Measurements from ENCODE around the gene KLF11. TPM values are rescaled to one million over a fixed set of nuclear protein-coding genes. Genes with fewer than 3 reads are reported as not detected.
"Not testable (repeated sequence)": the region's sequence is repeated elsewhere in the genome, so short reads cannot be mapped to it uniquely, and the experiment has no call there.

KLF11 gene
- total RNA-seq, 3 donors from 2014 or later (not counting 1 experiment from before 2014, with no cell fraction given) = 47.3 to 85.8 (median 49.3) TPM

- no peak overlapping the region for H3K4me3 Mint-ChIP-seq
- TF ChIP-seq CTCF (IDR thresholded peaks at IDR 0.05) = no peak
- peaks cover 7% of the 10 kb centered on the region for H3K27me3 ChIP-seq (ENCODE audit: control insufficient read depth, insufficient read depth, low read length)
- intact Hi-C loops (cut with micrococcal nuclease) = no loop called here
- H3K36me3 ChIP-seq (ENCODE audit: control insufficient read depth, insufficient read depth, low read length) = no peaks in the 10 kb centered on the region
- H3K27ac ChIP-seq (ENCODE audit: low read length) = no peak overlapping the region
- H3K27me3 Mint-ChIP-seq (ENCODE audit: low read depth in 2 of 2) = peaks cover 0 to 5% of the 10 kb centered on the region in 2 donors
- 96% methylated on average over 36 of the region's 36 CpGs for WGBS (ENCODE audit: insufficient coverage)
- no peak for DNase-seq
- no peak for ATAC-seq
- no peak overlapping the region for H3K4me3 ChIP-seq (ENCODE audit: low read length)
- no peaks in the 10 kb centered on the region for H3K36me3 Mint-ChIP-seq
- no peak overlapping the region for H3K27ac Mint-ChIP-seq
- peaks cover 5% of the 10 kb centered on the region for H3K4me1 ChIP-seq (ENCODE audit: control insufficient read depth, insufficient read depth, low read length)
- no peaks in the 10 kb centered on the region for H3K9me3 ChIP-seq (ENCODE audit: control insufficient read depth, insufficient read depth, low read length)
- peaks cover 0 to 12% of the 10 kb centered on the region in 2 donors for H3K4me1 Mint-ChIP-seq
- H3K9me3 Mint-ChIP-seq = no peaks in the 10 kb centered on the region
Observed at GRCh38 chr2:10009811-10010781, 33.3 kb upstream of the KLF11 start.

- H3K9me3 ChIP-seq (ENCODE audit: control insufficient read depth, insufficient read depth, low read length); H3K27ac ChIP-seq (ENCODE audit: low read length); H3K27me3 ChIP-seq (ENCODE audit: control insufficient read depth, insufficient read depth, low read length); H3K27me3 Mint-ChIP-seq (ENCODE audit: low read depth in 2 of 2); ATAC-seq; H3K4me3 Mint-ChIP-seq; H3K27ac Mint-ChIP-seq; H3K4me3 ChIP-seq (ENCODE audit: low read length); DNase-seq; H3K36me3 Mint-ChIP-seq; H3K9me3 Mint-ChIP-seq; intact Hi-C loops (cut with micrococcal nuclease); H3K36me3 ChIP-seq (ENCODE audit: control insufficient read depth, insufficient read depth, low read length); H3K4me1 ChIP-seq (ENCODE audit: control insufficient read depth, insufficient read depth, low read length): not testable (repeated sequence)
- peaks cover 0 to 12% of the 10 kb centered on the region in 2 donors for H3K4me1 Mint-ChIP-seq
- WGBS (ENCODE audit: insufficient coverage) = 97% methylated on average over 52 of the region's 52 CpGs
Observed at GRCh38 chr2:10010861-10011605, 32.3 kb upstream of the KLF11 start.

DNA sequence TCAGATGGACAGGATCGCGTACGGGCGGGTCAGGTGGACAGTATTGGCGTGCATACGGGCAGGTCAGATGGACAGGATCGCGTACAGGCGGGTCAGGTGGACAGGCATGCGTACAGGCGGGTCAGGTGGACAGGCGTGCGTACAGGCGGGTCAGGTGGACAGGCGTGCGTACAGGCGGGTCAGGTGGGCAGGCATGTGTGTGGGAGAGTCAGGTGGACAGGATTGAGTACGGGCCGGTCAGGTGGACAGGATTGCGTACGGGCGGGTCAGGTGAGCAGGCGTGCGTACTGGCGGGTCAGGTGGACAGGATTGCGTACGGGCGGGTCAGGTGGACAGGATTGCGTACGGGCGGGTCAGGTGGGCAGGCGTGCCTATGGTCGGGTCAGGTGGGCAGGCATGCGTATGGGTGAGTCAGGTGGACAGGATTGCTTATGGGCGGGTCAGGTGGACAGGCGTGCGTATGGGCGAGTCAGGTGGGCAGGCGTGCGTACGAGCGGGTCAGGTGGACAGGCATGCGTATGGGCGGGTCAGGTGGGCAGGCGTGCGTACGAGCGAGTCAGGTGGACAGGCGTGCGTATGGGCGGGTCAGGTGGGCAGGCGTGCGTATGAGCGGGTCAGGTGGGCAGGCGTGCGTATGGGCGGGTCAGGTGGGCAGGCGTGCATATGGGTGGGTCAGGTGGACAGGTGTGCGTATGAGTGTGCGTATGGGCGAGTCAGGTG, 31.6 kb upstream of the KLF11 start:
- 92% methylated on average over 46 of the region's 61 CpGs for WGBS (ENCODE audit: insufficient coverage)

DNA sequence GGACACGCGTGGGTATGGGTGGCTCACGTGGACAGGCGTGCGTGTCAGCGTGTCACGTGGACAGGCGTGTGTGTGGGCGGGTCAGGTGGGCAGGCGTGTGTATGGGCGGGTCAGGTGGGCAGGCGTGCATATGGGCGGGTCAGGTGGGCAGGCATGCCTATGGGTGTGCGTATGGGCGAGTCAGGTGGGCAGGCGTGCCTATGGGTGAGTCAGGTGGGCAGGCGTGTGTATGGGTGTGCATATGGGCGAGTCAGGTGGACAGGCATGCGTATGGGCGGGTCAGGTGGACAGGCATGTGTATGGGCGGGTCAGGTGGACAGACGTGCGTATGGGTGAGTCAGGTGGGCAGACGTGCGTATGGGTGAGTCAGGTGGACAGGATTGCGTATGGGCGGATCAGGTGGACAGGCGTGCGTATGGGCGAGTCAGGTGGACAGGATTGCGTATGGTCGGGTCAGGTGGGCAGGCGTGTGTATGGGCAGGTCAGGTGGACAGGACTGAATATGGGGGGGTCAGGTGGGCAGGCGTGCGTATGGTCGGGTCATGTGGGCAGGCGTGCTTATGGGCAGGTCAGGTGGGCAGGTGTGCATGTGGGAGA, 30.9 kb upstream of the KLF11 start:
- intact Hi-C loops (cut with micrococcal nuclease); H3K4me3 ChIP-seq (ENCODE audit: low read length); ATAC-seq: not testable (repeated sequence)

More for the DNA sequence above, 31.6 kb upstream of the KLF11 start:
- H3K9me3 ChIP-seq (ENCODE audit: control insufficient read depth, insufficient read depth, low read length); H3K27me3 Mint-ChIP-seq (ENCODE audit: low read depth in 2 of 2); ATAC-seq; intact Hi-C loops (cut with micrococcal nuclease); H3K27ac Mint-ChIP-seq; H3K36me3 Mint-ChIP-seq; DNase-seq; H3K27me3 ChIP-seq (ENCODE audit: control insufficient read depth, insufficient read depth, low read length); H3K4me3 Mint-ChIP-seq; H3K4me1 ChIP-seq (ENCODE audit: control insufficient read depth, insufficient read depth, low read length); H3K27ac ChIP-seq (ENCODE audit: low read length); H3K4me1 Mint-ChIP-seq; H3K9me3 Mint-ChIP-seq; H3K4me3 ChIP-seq (ENCODE audit: low read length); H3K36me3 ChIP-seq (ENCODE audit: control insufficient read depth, insufficient read depth, low read length): not testable (repeated sequence)

More for the DNA sequence above, 30.9 kb upstream of the KLF11 start:
- H3K27me3 Mint-ChIP-seq (ENCODE audit: low read depth in 2 of 2); H3K4me3 Mint-ChIP-seq; H3K27ac ChIP-seq (ENCODE audit: low read length); H3K27ac Mint-ChIP-seq; H3K4me1 Mint-ChIP-seq; H3K27me3 ChIP-seq (ENCODE audit: control insufficient read depth, insufficient read depth, low read length); H3K36me3 ChIP-seq (ENCODE audit: control insufficient read depth, insufficient read depth, low read length); H3K9me3 ChIP-seq (ENCODE audit: control insufficient read depth, insufficient read depth, low read length); DNase-seq; H3K36me3 Mint-ChIP-seq; H3K4me1 ChIP-seq (ENCODE audit: control insufficient read depth, insufficient read depth, low read length); H3K9me3 Mint-ChIP-seq: not testable (repeated sequence)
- 97% methylated on average over 34 of the region's 37 CpGs for WGBS (ENCODE audit: insufficient coverage)
